Neural cell (in vitro differentiated cells): Measurements from ENCODE around the gene DPP10.

ENCODE experiments used
- POLR2AphosphoS5 ChIP-seq: IDR thresholded peaks from 2 replicates; pipeline ENCODE4 v1.6.1; 2012
- RAD21 ChIP-seq: fragments of 450-650 bp; conservative IDR thresholded peaks from 2 replicates; pipeline ENCODE4 v1.6.1; 2014; ENCODE audit warnings: antibody characterized with exemption, mild to moderate bottlenecking, moderate library complexity
- TF ChIP-seq, protein P1 (sequence below): fragments of 450-650 bp; IDR thresholded peaks from 2 replicates; pipeline ENCODE4 v1.5.1; 2014; ENCODE audit warnings: antibody characterized with exemption, mild to moderate bottlenecking, moderate library complexity; ENCODE audit not compliant: poor library complexity, severe bottlenecking

DNA sequence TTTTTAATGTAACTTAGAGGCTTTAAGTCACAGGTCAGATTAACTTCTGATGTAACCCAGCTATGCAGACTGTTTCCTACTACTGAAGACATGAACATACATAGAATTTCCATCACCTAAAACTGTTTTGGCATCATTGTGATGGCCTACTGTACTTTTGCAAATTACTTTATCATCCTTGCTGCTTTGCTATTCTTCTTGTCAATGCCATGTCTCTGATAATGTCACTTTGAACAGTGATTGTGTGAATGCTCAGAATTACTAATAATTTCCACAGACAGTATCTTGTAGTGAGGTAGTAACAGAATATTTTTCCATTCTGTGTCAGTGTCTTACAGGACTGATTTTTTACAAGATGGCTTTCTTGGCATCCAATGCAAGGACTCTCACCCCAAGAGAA is 663.5 kb downstream of the DPP10 start:
- TF ChIP-seq, protein P1, sequence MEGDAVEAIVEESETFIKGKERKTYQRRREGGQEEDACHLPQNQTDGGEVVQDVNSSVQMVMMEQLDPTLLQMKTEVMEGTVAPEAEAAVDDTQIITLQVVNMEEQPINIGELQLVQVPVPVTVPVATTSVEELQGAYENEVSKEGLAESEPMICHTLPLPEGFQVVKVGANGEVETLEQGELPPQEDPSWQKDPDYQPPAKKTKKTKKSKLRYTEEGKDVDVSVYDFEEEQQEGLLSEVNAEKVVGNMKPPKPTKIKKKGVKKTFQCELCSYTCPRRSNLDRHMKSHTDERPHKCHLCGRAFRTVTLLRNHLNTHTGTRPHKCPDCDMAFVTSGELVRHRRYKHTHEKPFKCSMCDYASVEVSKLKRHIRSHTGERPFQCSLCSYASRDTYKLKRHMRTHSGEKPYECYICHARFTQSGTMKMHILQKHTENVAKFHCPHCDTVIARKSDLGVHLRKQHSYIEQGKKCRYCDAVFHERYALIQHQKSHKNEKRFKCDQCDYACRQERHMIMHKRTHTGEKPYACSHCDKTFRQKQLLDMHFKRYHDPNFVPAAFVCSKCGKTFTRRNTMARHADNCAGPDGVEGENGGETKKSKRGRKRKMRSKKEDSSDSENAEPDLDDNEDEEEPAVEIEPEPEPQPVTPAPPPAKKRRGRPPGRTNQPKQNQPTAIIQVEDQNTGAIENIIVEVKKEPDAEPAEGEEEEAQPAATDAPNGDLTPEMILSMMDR: no peak
- TF ChIP-seq POLR2AphosphoS5: peak; percentile 85
- no peak for TF ChIP-seq RAD21
